ENCODE results near the gene PRKCE. TPM values are rescaled to one million over a fixed set of nuclear protein-coding genes. Genes with fewer than 3 reads are reported as not detected.
A peak's percentile ranks its signal among the peaks of the same experiment; 100 is the strongest.

PRKCE gene
- total and polyA plus RNA-seq, 2 donors (not counting 3 experiments of a cell fraction or from before 2014, with no cell fraction given) = 27.9 to 33.9 TPM

DNA sequence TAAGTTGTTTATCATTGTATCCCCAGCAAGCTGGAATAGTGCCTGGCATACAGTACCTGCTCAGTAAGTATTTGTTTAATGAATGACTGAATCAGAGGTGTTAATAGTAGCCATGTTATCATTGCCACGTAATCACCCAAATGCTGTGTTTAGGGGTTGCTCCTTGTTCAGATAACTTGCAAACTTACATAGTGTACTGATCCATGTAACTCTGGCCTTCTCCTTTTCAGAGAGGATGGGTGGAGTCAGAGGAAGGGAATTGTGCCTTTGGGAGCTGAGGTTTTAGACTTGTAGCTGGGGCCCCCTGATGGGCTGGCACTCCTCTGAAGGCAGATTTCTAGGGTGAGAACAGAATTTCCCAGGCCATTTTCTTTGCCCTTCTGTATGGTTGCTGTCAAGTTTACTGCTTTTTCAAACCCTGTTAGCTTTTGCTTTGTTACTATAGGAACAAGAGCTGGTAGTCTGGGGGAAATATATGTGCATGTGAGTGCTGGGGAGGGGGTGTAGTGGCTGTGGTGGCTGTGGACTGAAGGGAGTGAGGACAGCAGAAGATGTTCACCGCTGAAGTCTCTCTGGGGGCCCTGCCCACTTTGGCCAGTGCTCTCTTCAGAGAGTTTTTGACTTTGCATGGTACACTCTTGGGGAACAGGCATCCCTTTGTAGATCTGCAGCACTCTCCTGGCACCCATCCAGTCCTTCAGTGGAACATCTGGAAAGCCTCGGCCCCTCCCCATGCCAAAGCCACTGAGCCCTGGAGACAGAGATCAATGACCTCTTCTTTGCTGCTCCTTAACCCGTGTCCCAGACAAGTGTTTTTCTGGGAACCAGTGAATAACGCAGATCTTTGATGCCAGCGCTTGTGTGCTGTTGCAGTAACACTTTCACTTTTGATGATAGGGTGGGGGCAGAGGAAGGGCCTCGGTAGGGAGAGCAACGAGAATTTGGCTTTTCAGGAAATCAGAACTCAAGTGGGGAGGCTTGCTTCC, 209.0 kb downstream of the PRKCE start:
- H3K4me1 ChIP-seq (ENCODE audit: control insufficient read depth, extremely low read depth, insufficient read depth, low read length) = peaks cover 16% of the 10 kb centered on the region
- no peaks in the 10 kb centered on the region for H3K27me3 ChIP-seq (ENCODE audit: control insufficient read depth in 2 of 2, insufficient read depth in 2 of 2, low read length in 2 of 2)
- intact Hi-C loops (cut with micrococcal nuclease) (no loop called here), dilution Hi-C loops (cut with MboI; ENCODE audit: extremely low pct_ligation_motif_present, low sequenced_read_pairs) (no loop called here)
- H3K4me2 ChIP-seq (ENCODE audit: insufficient read depth, low read length) = peak overlapping the region; percentile 65
- no peaks in the 10 kb centered on the region for H4K20me1 ChIP-seq (replicated peaks; ENCODE audit: control insufficient read depth, extremely low read depth, insufficient read depth, low read length)
- no peaks in the 10 kb centered on the region for H3K79me2 ChIP-seq (ENCODE audit: control insufficient read depth, insufficient read depth, low read length)
- peak overlapping the region; percentile 5 for H2AFZ ChIP-seq (ENCODE audit: low read depth, low read length)
- FAIRE-seq = no peak
- peak; percentile 48 for DNase-seq (ENCODE audit: low read depth, low spot score)
- no peaks in the 10 kb centered on the region for H3K9me1 ChIP-seq (replicated peaks; ENCODE audit: control insufficient read depth, extremely low read depth, insufficient read depth, low read length)
- no peaks in the 10 kb centered on the region for H3K36me3 ChIP-seq (ENCODE audit: control insufficient read depth in 2 of 2, extremely low read depth in 1 of 2, insufficient read depth in 2 of 2, low read length in 2 of 2)
- no TSS peak for BruUV-seq (replicated peaks)
- CTCF ChIA-PET = interaction anchor here (0.8 to 1.4 kb wide), 5 partner anchors 10 to 216 kb away, joined by 3 to 5 read pairs (median 4); no protein-coding TSS in a partner anchor
- peak overlapping the region; percentile 8 for H3K9ac ChIP-seq (replicated peaks; ENCODE audit: extremely low read depth, insufficient read depth, low read length)
- no peak overlapping the region for H3K27ac ChIP-seq (ENCODE audit: insufficient read depth, low read depth, low read length)
- TF ChIP-seq POLR2AphosphoS5 (IDR thresholded peaks at IDR 0.05; ENCODE audit: insufficient read depth, low read depth, low read length) (no peak), POLR2A (IDR thresholded peaks at IDR 0.05; ENCODE audit: low read depth, low read length) (no peak), EZH2 (IDR thresholded peaks at IDR 0.05; ENCODE audit: borderline replicate concordance, low read depth, low read length, severe bottlenecking) (no peak), JUN (IDR thresholded peaks at IDR 0.05; ENCODE audit: borderline replicate concordance, insufficient read depth, insufficient read length, low read depth) (no peak), FOS (IDR thresholded peaks at IDR 0.05; ENCODE audit: borderline replicate concordance, insufficient read depth, low read length) (no peak)
- TF ChIP-seq, protein P1, sequence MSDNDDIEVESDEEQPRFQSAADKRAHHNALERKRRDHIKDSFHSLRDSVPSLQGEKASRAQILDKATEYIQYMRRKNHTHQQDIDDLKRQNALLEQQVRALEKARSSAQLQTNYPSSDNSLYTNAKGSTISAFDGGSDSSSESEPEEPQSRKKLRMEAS (IDR thresholded peaks at IDR 0.05; ENCODE audit: insufficient read depth, insufficient read length) = no peak
- POLR2A ChIA-PET = no interaction called here
- peak overlapping the region in 1 of 3 experiments; percentile 20 for H3K4me3 ChIP-seq (replicated peaks in 1 of 3; ENCODE audit: insufficient read depth in 1 of 3, low read depth in 1 of 3, low read length in 3 of 3)
- no peaks in the 10 kb centered on the region for H3K9me3 ChIP-seq (replicated peaks; ENCODE audit: control insufficient read depth, insufficient read depth, low read length)
